AG09309 (cell line): ENCODE results near the gene CMSS1.

Experiments
- DNase-seq: peaks from one replicate; pipeline ENCODE4 v3.0.0-alpha.2; 2010; ENCODE audit warnings: low read depth
- H3K4me3 ChIP-seq: 2 replicates; pipeline ENCODE4 v1.5.1; 2011; ENCODE audit warnings: mild to moderate bottlenecking, low read depth, low read length, moderate library complexity; ENCODE audit not compliant: control insufficient read depth
- CTCF ChIP-seq: IDR thresholded peaks from 2 replicates; pipeline ENCODE4 v1.5.1; 2011; ENCODE audit warnings: mild to moderate bottlenecking, low read depth, low read length, inconsistent platforms; ENCODE audit not compliant: insufficient read depth, control insufficient read depth; ENCODE audit errors: missing control alignments

CMSS1 gene

GRCh38 chr3:99846477-99847160 is 29.0 kb downstream of the CMSS1 start:
- DNase-seq = peak; percentile 24
- no peak for TF ChIP-seq CTCF
- H3K4me3 ChIP-seq = no peak overlapping the region

- H3K4me3 ChIP-seq = no peak overlapping the region
- no peak for DNase-seq
- no peak for TF ChIP-seq CTCF
Observed at GRCh38 chr3:99848433-99848832, 30.8 kb downstream of the CMSS1 start.

- no peak overlapping the region for H3K4me3 ChIP-seq
- no peak for DNase-seq
- no peak for TF ChIP-seq CTCF
Observed at GRCh38 chr3:99850608-99851007, 32.9 kb downstream of the CMSS1 start.

GRCh38 chr3:99851955-99852354 is 34.3 kb downstream of the CMSS1 start:
- no peak for TF ChIP-seq CTCF
- no peak overlapping the region for H3K4me3 ChIP-seq
- no peak for DNase-seq

- no peak for TF ChIP-seq CTCF
- DNase-seq = no peak
- no peak overlapping the region for H3K4me3 ChIP-seq
Observed at GRCh38 chr3:99852851-99853250, 35.2 kb downstream of the CMSS1 start.

GRCh38 chr3:99854756-99855298 is 37.2 kb downstream of the CMSS1 start:
- no peak overlapping the region for H3K4me3 ChIP-seq
- TF ChIP-seq CTCF = no peak
- DNase-seq = no peak
